ENCODE results near the gene MICOS13.
"Not testable (repeated sequence)": the region's sequence is repeated elsewhere in the genome, so short reads cannot be mapped to it uniquely, and the experiment has no call there.

Gene MICOS13, protein sequence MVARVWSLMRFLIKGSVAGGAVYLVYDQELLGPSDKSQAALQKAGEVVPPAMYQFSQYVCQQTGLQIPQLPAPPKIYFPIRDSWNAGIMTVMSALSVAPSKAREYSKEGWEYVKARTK

DNA sequence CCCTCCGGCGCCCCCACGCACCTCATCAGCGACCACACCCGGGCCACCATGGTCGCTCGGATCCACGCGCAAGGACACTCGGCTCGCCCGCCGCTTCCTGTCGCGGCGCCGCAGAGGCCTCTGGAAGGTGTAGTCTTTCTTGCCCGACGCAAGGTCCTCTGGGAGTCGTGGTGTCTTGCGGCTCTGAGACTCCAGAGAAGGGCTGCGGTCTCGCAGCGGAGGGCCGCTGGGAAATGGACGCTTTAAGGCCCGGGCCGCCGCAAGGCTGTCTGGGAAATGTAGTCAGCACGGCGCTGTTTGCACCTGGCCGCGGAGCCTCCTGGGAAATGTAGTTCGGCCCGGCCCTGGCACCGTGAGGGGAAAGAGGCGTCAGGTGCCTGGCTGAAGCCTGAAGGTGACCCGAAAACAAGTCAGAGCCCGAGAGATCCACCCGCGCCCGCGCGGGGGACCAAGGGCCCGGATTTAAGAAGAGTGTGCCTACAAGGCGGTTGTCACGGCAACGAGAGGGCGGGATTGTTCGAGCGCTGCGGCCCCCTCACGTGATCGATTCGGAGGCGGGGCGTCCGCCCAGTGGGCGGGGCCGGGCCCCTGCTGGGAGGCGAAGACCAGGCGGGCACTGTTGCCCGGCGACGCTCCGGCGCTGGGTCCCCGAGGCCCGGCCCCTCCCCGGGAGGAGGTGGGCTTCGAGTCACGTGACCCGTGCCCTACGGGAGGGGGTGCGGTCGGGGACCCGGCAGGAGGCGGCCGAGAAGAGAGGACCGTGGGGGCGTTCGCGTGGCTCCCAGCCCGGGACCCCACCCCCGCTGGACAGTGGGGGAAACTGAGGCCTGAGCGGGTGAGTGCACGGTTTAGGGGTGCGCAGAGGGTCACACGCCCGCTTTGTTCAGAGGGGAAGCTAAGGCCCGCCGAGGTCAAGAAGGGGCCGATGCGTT lies at the start of gene MICOS13, which contains the start of gene HSD11B1L:
TSS of gene MICOS13 (minus strand) at position 80 of the 932 bp plus-strand sequence. CDS start at position 50, 30 bp downstream.
TSS of gene HSD11B1L (plus strand) at position 591 of the 932 bp plus-strand sequence. CDS start 3,806 bp downstream, outside the sequence.
- peak; percentile 96 for ATAC-seq
- DNase-seq, result peak; percentile 97

DNA sequence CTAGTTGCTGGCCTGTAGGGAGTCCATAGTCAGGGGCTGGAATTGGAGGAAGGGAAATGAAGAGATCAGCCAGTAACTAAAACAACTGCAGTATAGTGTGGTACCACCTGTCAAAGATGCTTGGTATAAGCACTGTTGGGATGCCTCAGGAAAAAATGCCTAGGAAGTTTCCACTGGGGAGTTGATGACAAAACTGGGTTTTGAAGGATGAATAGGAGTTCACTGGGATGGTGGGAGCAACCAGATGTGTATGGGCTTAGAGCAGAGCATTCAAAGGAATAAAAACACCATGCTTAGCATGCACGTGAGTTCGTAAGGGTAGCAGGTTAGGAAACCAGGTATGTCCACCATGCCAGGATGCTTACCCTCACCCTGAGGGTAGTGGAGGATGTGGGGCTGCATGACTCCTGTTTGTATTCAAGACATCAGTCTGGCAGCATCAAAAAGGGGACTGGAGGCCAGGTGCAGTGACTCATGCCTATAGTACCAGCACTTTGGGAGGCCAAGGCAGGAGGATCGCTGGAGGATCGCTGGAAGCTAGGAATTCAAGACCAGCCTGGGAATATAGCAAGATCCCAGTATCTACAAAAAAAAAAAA lies 47.2 kb upstream of the MICOS13 start:
- DNase-seq, result no peak
- ATAC-seq, result no peak

DNA sequence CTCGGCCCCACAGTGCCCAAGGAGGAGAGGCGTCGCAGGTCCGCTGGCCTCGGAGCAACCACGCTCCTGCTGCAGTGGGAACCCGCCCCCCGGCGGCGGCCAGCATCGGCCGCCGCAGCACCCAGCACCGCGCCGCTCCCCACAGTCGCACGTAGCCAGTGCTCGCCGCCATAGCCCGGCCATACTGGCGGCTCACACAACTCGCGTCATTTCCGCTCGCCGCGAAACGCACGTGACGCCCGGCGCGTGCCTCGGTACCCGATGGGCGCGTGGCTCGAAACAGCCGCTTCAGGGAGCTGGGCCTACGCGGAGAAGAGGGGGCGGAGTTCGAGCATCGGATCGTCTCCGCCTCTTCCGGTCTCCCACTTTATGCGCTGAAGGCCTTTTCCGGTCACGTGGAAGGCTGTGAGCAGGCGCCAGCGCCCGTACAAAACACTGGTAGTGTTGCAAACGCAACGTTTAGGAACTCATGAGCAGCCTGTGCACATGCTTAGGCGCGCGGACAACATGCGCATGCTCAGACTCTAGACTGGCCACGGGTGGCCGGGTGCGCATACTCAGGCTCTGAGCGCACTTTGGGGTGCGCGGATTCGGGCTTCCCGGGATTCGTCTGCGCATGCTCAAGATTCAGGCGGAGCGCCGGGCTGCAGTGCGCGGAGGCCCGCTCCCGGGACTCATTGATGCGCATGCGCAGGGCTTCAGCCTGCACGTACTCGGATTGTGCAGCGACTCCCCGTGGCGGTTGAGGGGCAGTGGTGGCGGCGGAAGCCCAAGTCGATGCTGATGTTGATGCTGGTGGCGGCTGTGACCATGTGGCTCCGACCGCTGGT lies 39.9 kb upstream of the MICOS13 start, which contains the start of the genes CATSPERD and LONP1:
TSS of gene CATSPERD (plus strand) at position 677 of the 830 bp plus-strand sequence. CDS start at position 778, 101 bp downstream.
TSS of gene LONP1 (minus strand) at position 186 of the 830 bp plus-strand sequence. CDS start at position 172, 14 bp downstream.
- DNase-seq (peak; percentile 99), ATAC-seq (peak; percentile 86)

DNA sequence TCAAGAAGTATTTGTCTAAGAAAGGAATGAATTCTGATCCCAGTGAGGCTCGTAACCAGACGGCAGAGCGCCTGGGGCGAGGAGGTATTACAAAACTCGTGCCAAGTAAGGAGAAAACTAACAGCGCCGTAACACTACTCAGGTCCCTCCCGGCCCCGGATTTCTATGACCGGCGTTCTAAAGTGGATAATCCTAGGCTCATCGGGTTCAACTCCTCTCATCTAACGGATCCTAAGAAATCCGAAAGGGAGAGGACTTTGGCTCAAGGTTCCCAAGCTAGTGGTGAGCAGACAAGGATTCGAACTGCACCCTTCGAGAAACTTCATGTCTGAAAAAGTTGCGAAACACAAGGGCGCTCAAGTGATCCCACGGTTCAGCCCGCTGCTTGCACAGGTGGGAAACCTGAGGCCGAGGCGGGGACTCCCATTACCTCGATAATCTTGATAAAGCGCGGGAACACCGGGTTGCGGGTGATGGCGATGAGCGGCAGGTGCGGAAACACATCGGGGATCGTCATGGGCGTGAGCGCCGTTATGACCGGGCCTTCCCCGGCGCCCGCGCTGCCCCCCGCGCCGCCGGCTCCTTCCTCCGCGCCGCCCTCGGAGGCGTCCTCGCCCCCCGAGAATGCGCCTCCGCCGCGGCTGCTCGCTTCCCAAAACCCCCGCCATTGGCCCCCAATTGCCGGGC lies 39.1 kb upstream of the MICOS13 start:
- peak; percentile 45 for DNase-seq

DNA sequence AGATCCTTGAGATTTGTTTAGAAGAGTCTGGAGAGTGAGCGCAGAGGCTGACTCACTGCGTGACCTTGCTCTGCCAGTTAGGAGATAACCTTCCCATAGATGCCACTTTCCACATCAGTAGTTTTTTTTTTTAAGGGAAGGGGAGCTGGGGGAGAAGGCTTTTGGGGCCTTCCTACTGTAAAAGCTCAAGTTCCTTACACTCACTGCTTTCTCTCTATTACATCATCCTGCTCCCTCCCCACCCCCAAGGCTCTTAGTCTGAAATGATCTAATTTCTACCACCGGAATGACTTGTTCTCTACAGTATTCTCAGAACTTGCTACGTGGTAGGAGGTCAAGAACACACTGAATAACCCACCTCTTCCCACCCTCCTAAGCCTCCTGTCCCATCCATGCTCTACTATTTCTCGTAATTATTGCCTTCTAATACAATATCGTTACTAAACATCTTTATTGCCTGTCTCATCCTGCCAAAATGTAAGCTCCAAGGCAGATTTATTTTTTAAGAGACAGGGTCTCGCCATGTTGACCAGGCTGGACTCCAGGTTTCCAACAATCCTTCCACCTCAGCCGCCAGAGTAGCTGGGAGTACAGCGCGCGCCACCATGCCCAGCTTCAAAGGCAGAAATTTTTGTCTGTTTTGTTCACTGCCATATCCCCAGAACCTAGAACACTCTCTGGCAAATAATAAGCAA lies 38.4 kb upstream of the MICOS13 start:
- ATAC-seq, result peak; percentile 31

More for the DNA sequence above, 39.1 kb upstream of the MICOS13 start:
- ATAC-seq, result no peak

DNA sequence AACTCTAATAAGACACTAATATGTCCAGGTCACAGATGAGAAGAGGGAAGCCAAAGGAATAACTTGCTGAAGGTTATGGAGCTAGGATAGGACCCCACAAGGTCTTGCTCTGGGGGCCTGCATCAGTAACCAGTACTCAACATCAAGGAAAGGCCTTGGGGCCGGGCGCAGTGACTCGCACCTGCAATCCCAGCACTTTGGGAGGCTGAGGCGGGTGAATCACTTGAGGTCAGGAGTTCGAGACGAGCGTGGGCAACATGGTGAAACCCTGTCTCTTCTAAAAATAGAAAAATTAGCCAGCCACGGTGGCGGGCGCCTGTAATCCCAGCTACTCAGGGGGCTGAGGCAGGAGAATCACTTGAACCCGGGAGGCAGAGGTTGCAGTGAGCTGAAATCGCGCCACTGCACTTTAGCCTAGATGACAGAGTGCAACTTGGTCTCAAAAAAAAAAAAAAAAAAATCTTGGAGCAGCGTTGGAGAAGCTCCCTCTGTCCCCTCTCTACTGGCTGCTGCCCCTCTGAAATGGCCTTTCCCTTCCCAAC lies 37.8 kb upstream of the MICOS13 start:
- peak; percentile 6 for ATAC-seq
- DNase-seq, result peak; percentile 69

More for the DNA sequence above, 38.4 kb upstream of the MICOS13 start:
- DNase-seq, result peak; percentile 60

DNA sequence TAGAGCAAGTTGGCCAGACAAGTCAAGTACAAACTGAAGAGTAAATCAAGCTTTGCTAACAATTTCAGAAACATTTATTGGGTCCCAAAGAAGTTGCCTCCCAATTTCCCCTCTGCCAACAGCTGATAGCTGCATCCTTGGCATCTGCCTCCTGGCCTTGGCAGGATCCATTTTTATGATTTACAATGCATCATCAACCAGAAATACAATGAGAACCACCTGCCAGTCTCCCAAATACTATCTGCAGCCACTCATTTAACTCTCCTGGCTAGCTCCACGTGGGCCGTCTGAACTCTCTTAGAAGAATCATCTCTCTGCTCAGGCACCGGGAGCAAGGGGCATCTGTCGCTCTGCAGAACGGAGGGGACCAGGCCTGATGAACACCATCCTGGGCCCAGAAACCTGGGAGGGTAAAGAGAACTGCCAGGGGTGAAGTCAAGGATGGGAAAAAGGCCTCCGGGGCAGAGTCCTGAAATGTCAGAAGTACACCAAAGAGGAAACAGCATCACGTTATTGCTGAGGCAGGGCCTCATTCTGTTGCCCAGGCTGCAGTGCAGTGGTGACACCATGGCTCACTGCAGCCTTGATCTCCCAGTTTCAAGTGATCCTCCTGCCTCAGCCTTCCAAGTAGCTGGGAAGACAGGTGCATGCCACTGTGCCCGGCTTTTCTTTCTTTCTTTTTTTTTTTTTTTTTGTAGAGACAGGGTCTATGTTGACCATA lies 37.1 kb upstream of the MICOS13 start:
- DNase-seq, result no peak
- ATAC-seq, result no peak

DNA sequence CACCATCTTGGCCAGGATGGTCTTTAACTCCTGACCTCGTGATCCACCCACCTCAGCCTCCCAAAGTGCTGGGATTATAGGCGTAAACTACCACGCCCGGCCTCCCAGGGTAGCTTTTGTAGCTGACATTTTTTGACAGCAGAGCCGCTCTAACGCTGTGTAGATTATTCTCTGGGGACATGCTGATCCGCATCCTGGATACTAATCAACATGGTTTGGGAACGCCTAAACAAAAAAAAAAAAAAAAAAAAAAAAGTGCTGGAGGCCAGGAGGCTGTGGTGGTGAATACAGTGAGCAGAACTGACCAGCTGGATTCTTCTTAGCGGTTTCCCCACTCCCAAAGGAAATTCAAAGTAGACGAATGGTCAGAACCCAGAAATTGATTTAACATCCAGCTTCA lies 34.5 kb upstream of the MICOS13 start:
- no peak for ATAC-seq
- DNase-seq, result no peak

DNA sequence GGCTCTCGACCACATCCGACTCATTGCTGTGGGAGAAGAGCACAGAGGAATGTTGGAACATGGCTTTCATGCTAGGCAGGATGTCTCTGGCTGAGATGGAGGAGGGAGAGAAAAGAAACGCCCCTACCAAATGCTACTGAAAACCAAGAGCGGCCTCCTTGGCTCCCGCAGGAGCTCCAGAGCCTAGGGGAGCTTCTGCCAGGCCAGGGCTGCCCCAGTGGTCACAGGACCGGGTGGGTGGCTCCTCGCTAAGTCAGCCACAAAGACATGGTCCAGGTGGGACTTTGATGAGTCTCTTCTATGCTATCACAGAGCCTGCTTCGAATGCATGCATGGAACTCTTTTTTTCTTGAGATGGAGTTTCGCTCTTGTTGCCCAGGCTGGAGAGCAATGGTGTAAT lies 32.9 kb upstream of the MICOS13 start:
- ATAC-seq, result no peak
- DNase-seq, result no peak

DNA sequence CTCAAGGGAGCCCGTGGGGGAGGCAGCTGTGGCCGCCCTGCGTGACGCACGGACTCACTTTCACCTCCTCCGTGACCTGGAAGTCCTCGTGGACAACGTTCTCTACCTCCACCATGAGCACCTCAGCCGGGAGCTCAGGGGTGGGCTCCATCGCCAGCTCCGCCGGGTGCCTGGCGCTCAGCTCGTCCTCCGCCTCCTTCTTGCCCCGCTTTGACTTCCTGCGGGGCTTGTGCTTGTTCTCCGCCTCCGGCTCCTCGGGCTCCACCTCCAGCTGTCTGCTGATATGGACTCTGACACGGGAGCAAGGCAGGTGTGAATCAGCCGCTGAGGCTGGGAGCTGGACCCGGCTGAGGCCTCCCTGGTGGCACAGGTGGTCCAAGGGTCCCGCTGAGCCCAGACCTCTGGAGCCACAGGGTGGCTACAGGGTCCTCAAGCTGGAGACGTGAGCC lies 31.4 kb upstream of the MICOS13 start:
- no peak for DNase-seq
- ATAC-seq, result no peak

DNA sequence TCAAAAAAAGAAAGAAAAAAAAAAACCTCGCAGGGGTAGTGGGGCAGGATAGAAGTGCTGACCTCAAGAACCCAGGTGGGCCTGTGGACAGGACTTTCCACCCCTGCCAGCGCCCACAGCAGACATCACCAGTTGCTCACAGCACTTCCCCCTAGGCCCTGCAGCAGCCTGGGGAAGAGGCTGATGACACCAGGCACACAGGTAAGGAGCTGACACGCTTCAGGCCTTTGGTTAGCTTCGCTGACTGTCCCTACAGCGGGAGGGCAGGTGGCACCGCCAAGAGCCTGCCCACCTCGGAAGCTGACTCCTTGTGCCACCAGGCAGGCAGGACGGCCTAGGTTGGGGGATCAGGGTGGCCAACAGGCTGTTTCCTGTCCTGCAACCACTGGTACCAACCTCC lies 30.7 kb upstream of the MICOS13 start:
- ATAC-seq, result no peak
- DNase-seq, result no peak

DNA sequence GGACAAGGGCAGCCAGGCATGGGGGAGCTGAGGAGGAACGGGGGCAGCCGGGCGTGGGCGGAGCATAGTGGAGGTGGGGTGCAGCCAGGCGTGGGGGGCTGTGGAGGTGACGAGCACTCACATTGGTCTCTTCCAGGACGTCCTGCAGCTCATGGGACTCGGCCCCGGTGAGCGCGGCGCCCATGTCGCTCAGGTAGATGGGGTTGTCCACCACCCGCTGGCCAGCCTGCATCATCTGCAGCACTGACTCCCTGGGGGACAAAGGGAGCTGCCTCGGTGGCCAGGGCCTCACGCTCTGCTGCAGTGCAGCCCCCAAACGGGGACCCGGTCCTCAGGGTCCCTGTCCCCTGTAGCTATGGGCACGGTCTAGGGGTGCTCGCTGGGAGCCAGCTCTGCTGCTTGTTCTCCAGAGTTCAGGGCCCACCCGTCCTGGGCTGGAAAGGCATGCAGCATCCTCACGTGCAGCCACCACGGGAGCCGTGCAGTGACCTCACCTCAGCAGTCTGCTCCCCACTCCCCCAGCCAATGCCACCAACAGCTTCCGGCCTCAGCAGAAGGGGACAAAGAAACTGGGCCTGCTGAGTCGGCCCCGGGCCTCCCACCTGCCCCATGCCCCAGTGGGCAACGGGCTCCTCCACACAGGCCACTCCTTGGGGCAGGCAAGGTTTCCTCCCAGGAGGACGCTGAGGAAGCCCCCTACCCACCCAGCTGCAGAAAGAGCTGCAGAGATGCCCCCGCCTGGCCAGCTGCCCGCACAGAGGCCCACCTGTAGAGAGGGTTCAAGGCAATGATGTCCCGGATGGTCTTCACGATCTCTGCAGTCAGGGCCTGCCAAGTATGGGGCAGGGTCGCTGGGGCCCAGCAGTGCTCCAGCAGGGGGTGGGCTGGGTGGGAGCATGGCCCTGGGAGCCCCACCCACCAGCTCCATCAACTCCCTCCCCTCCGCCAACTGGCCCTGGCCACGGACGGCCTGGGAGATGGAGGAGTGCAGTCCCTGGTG lies 27.6 kb upstream of the MICOS13 start:
- no peak for DNase-seq
- ATAC-seq, result no peak

DNA sequence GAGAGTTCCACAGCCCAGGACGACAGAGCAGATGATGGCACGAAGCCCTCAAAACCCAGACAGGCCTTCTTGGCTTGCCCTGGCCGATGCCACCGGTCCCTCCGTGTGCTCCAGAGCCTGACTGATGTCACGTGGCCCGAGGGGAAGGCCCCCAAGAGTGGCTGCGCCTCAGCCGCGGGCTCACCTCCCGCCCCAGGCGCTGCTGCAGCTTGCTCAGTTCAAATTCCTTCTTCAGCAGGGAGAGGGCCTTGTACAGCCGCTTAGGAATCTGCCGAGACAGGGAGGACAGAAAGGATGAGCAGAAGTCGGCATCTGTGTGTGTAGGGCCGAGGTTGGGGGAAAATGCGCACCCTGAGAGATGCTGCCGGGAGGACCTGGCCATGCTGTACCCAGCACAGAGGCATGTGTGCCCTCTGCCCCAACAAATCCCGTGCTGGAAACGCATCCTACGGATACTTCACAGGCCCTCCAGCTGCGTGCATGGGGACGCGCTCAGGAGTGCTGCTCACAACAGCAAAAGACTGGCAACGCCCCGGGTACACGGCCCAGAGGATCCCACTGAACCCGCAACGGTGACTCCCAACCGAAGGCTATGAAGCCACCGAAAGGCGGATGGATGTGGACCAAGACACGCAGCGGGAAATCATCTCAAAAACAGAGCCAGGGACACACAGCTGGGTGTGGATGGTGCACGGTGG lies 26.7 kb upstream of the MICOS13 start:
- DNase-seq (no peak), ATAC-seq (no peak)

DNA sequence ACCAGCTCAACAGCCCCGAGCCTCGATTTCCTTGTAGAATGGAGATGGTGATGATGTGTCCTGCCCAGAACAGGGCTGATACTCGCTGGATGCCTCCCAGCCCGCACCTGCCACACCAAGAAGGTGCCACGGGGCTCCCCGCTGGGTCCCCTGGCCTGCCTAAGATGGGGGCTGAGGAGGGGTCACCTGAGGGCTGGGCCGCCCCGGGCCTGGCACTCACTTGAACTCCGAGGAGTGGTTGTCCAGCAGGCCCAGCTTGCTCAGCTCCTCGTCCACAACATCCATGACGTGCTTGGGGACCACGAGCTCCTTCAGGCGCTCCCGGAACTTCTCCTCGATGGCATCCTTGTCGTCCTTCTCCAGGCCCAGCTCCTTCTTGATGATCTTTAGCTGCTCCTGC lies 25.2 kb upstream of the MICOS13 start:
- DNase-seq, result no peak
- no peak for ATAC-seq

DNA sequence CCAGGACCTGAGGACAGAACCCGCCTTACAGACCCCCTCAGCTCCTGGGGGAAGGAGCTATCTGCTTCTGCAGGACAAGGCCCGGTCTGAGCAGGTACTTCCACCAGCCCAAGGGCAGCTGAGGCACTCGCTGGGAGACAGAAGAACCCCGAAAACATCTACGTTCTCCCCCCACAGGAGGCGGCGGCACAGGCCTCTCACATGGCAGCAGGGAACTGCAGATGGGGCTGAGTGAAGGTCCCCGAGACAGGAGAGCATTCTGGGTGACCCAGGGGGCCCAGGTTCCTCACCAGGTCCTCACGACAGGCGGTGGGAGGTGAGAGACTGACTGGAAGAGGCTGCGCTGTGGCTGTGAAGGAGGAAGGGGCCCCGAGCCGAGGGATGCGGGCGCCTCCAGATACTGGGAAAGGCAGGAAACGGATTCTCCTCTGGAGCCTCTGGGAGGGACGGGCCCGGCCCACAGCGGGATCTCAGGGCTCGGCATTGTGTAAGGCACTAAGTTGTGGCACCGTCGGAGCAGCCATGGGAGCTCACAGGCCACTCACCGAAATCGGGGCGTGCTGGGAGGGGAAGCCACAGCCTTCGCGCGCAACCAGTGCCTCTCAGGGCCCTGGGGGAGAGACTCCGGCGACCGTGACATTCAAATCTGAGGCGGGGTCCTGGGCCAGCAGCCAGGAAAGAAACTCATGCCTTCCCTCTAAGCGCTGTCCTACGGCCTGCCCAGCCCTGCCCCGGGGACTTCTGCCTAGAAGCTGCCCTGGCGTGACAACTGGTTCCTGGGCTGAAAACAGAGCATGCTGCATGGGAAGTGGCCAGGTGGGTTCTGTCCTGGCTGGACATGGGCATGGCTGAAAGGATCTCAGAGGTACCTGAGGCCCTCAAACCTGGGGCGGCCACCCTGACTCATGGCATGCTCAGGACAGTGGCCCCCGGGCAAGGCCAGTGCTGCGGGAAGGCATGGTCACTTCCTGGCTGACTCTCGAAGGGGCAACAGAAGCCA lies 23.8 kb upstream of the MICOS13 start:
- ATAC-seq (no peak), DNase-seq (no peak)

DNA sequence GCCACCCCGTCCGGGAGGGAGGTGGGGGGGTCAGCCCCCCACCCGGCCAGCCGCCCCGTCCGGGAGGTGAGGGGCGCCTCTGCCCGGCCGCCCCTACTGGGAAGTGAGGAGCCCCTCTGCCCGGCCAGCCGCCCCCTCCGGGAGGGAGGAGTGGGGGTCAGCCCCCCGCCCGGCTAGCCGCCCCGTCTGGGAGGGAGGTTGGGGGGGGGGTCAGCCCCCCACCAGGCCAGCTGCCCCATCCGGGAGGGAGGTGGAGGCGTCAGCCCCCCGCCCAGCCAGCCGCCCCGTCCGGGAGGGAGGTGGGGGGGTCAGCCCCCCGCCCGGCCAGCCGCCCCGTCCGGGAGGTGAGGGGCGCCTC lies 21.7 kb upstream of the MICOS13 start:
- not testable (repeated sequence) for ATAC-seq, DNase-seq
